GM23248 (cell line): Measurements from ENCODE around the gene IL21R.

Experiments
- EZH2 ChIP-seq: fragments of 200-600 bp; sonication (generic); IDR thresholded peaks from 2 replicates; pipeline ENCODE4 v1.6.1; 2018; ENCODE audit warnings: antibody characterized with exemption, mild to moderate bottlenecking; ENCODE audit not compliant: insufficient read depth, poor library complexity, severe bottlenecking
- EZH2phosphoT487 ChIP-seq: fragments of 200-600 bp; sonication (generic); IDR thresholded peaks from 2 replicates; pipeline ENCODE4 v1.6.1; 2018; ENCODE audit warnings: antibody characterized with exemption, moderate library complexity, mild to moderate bottlenecking, low read depth; ENCODE audit not compliant: insufficient read depth

- TF ChIP-seq EZH2phosphoT487 (no peak), EZH2 (no peak)
These were observed 51.5 kb downstream of the IL21R start for GRCh38 chr16:27453494-27453825.
